ENCODE data around the gene PTMA.

PTMA gene

GRCh38 chr2:231677632-231678104, 30.7 kb upstream of the PTMA start:
- peak; percentile 44 for DNase-seq

GRCh38 chr2:231679908-231680284, 28.4 kb upstream of the PTMA start:
- no peak for DNase-seq

- peak; percentile 73 for DNase-seq
Measured at GRCh38 chr2:231680285-231680991, 27.9 kb upstream of the PTMA start.

- no peak for DNase-seq
Measured at GRCh38 chr2:231680992-231681852, 27.1 kb upstream of the PTMA start.

- no peak for DNase-seq
Measured at GRCh38 chr2:231682603-231683291, 25.6 kb upstream of the PTMA start.

GRCh38 chr2:231683292-231684235, 24.8 kb upstream of the PTMA start:
- DNase-seq, result peak; percentile 78

GRCh38 chr2:231684314-231685223, 23.8 kb upstream of the PTMA start:
- peak; percentile 66 for DNase-seq

GRCh38 chr2:231685349-231686191, 22.8 kb upstream of the PTMA start:
- DNase-seq, result no peak

GRCh38 chr2:231686192-231687100, 21.9 kb upstream of the PTMA start:
- DNase-seq, result no peak

GRCh38 chr2:231687133-231687852, 21.0 kb upstream of the PTMA start:
- no peak for DNase-seq

- no peak for DNase-seq
Measured at GRCh38 chr2:231687961-231688360, 20.4 kb upstream of the PTMA start.

GRCh38 chr2:231688719-231689118, 19.6 kb upstream of the PTMA start:
- no peak for DNase-seq

- no peak for DNase-seq
Measured at GRCh38 chr2:231689124-231689893, 19.0 kb upstream of the PTMA start.

- DNase-seq, result no peak
Measured at GRCh38 chr2:231691251-231691772, 17.0 kb upstream of the PTMA start.

GRCh38 chr2:231692847-231693246, 15.5 kb upstream of the PTMA start:
- no peak for DNase-seq

- no peak for DNase-seq
Measured at GRCh38 chr2:231693956-231694355, 14.4 kb upstream of the PTMA start.

GRCh38 chr2:231696004-231696367, 12.3 kb upstream of the PTMA start:
- no peak for DNase-seq
